H1 (cell line): ENCODE measurements around the gene MAN2A1. TPM values are rescaled to one million over a fixed set of nuclear protein-coding genes. Genes with fewer than 3 reads are reported as not detected.

Experiments used
- CTCF ChIA-PET: fragments of 300-600 bp; sonication (Branson Sonifier 250); formaldehyde crosslinking; loops from one replicate; lab custom pipeline; 2021; ENCODE audit not compliant: partially characterized antibody; lab: Charles Lee
- POLR2A ChIA-PET: fragments of 300-600 bp; sonication (Branson Sonifier 250); formaldehyde crosslinking; loops from one replicate; lab custom pipeline; 2021; ENCODE audit warnings: inconsistent platforms; ENCODE audit not compliant: partially characterized antibody; lab: Charles Lee
- DNase-seq, 2 experiments: peaks; one replicate each; pipeline versions ENCODE4 v3.0.0 to v3.0.0-alpha.2; 2010 to 2022; ENCODE audit warnings: low spot score in 2 of 2, low read depth in 1 of 2, mixed read lengths in 1 of 2
- FAIRE-seq: peaks from 2 replicates; lab custom pipeline; 2011; peaks lifted over from hg19 to GRCh38; lab: Jason Lieb, UNC
- H2AFZ ChIP-seq: 2 replicates; pipeline ENCODE4 v1.8.1; 2012; ENCODE audit warnings: low read length, inconsistent platforms
- H2AK5ac ChIP-seq: 2 replicates; pipeline ENCODE4 v1.6.1; 2013; ENCODE audit warnings: low read depth, low read length
- H2BK120ac ChIP-seq: replicated peaks from 2 replicates; pipeline ENCODE3; 2013; ENCODE audit warnings: low read depth, low read length, inconsistent platforms
- H2BK12ac ChIP-seq: 2 replicates; pipeline ENCODE4 v1.6.1; 2013; ENCODE audit warnings: low read depth, low read length
- H2BK15ac ChIP-seq: 2 replicates; pipeline ENCODE4 v1.6.1; 2013; ENCODE audit warnings: low read length
- H2BK20ac ChIP-seq: 2 replicates; pipeline ENCODE4 v1.6.1; 2013; ENCODE audit warnings: low read length
- H2BK5ac ChIP-seq: 2 replicates; pipeline ENCODE4 v1.6.1; 2013; ENCODE audit warnings: low read depth, low read length
- H3K14ac ChIP-seq: 2 replicates; pipeline ENCODE4 v1.6.1; 2013; ENCODE audit warnings: inconsistent platforms; ENCODE audit not compliant: insufficient read length
- H3K18ac ChIP-seq: 2 replicates; pipeline ENCODE4 v1.6.1; 2013; ENCODE audit warnings: low read length; ENCODE audit errors: extremely low read depth
- H3K23ac ChIP-seq: 2 replicates; pipeline ENCODE4 v1.6.1; 2013; ENCODE audit warnings: inconsistent platforms; ENCODE audit not compliant: insufficient read length
- H3K23me2 ChIP-seq: 2 replicates; pipeline ENCODE4 v1.6.1; 2013; ENCODE audit warnings: low read depth, low read length
- H3K27ac ChIP-seq: 2 replicates; pipeline ENCODE4 v1.6.1; 2011; ENCODE audit warnings: low read depth, low read length, inconsistent platforms
- H3K27me3 ChIP-seq, 4 experiments: replicated peaks in 1 of 4; 1 replicate in 1 of 4; 2 replicates in 3 of 4; pipeline versions ENCODE4 v1.6.1 to v1.8.1; 2011 to 2013; ENCODE audit warnings: low read length in 3 of 4, mild to moderate bottlenecking in 3 of 4, inconsistent platforms in 2 of 4, mixed read lengths in 2 of 4, moderate library complexity in 1 of 4; ENCODE audit not compliant: control insufficient read depth in 3 of 4, insufficient read depth in 3 of 4; ENCODE audit errors: extremely low read depth in 1 of 4
- H3K36me3 ChIP-seq, 4 experiments: 2 replicates each; pipeline versions ENCODE4 v1.6.1 to v1.8.1; 2011 to 2013; ENCODE audit warnings: mild to moderate bottlenecking in 4 of 4, low read length in 3 of 4, moderate library complexity in 2 of 4, control low read depth in 1 of 4, inconsistent platforms in 1 of 4; ENCODE audit not compliant: insufficient read depth in 4 of 4, control insufficient read depth in 2 of 4
- H3K4ac ChIP-seq: replicated peaks from 2 replicates; pipeline ENCODE3; 2013; ENCODE audit warnings: low read length, low read depth, mixed read lengths, inconsistent platforms; ENCODE audit not compliant: insufficient read length
- H3K4me1 ChIP-seq, 4 experiments: replicated peaks in 1 of 4; 1 replicate in 1 of 4; 2 replicates in 3 of 4; pipeline versions ENCODE4 v1.6.1 to v1.8.1; 2011 to 2013; ENCODE audit warnings: low read length in 3 of 4, inconsistent platforms in 2 of 4, mixed read lengths in 1 of 4; ENCODE audit not compliant: insufficient read depth in 4 of 4, control insufficient read depth in 3 of 4
- H3K4me2 ChIP-seq, 2 experiments: 2 replicates each; pipeline versions ENCODE4 v1.6.1 to v1.8.1; 2011 to 2013; ENCODE audit warnings: low read depth in 2 of 2, low read length in 2 of 2, control low read depth in 1 of 2, inconsistent platforms in 1 of 2, mild to moderate bottlenecking in 1 of 2; ENCODE audit not compliant: insufficient read depth in 1 of 2
- H3K4me3 ChIP-seq, 4 experiments: fragments of 200-600, 300-600 bp in 1 of 4; sonication (generic), shearing (Covaris generic), sonication (Bioruptor Twin) in 1 of 4; 2 replicates each; pipeline versions ENCODE4 v1.5.1 to v1.8.1; 2011 to 2016; ENCODE audit warnings: low read length in 4 of 4, low read depth in 3 of 4, control low read depth in 2 of 4, inconsistent platforms in 2 of 4, mild to moderate bottlenecking in 2 of 4, mixed read lengths in 1 of 4, moderate library complexity in 1 of 4; ENCODE audit not compliant: insufficient read depth in 2 of 4; ENCODE audit errors: extremely low read depth in 1 of 4
- H3K56ac ChIP-seq: replicated peaks from 2 replicates; pipeline ENCODE3; 2013; ENCODE audit warnings: low read depth, mild to moderate bottlenecking, mixed read lengths, low read length, inconsistent platforms; ENCODE audit not compliant: insufficient read length
- H3K79me1 ChIP-seq: 2 replicates; pipeline ENCODE4 v1.6.1; 2013; ENCODE audit warnings: low read depth, low read length, control low read depth
- H3K79me2 ChIP-seq, 2 experiments: 2 replicates each; pipeline versions ENCODE4 v1.6.1 to v1.8.1; 2012 to 2013; ENCODE audit warnings: low read length in 2 of 2, mild to moderate bottlenecking in 2 of 2, inconsistent platforms in 1 of 2; ENCODE audit not compliant: insufficient read depth in 2 of 2, control insufficient read depth in 1 of 2
- H3K9ac ChIP-seq, 4 experiments: replicated peaks in 1 of 4; 1 replicate in 1 of 4; 2 replicates in 3 of 4; pipeline versions ENCODE4 v1.6.1 to v1.8.1; 2011 to 2013; ENCODE audit warnings: low read depth in 3 of 4, low read length in 3 of 4, control low read depth in 2 of 4, mild to moderate bottlenecking in 2 of 4, moderate library complexity in 2 of 4, inconsistent platforms in 1 of 4; ENCODE audit errors: extremely low read depth in 1 of 4
- H3K9me3 ChIP-seq, 2 experiments: 2 replicates each; pipeline versions ENCODE4 v1.6.1 to v1.8.1; 2012 to 2013; ENCODE audit warnings: mild to moderate bottlenecking in 2 of 2, moderate library complexity in 2 of 2, control low read depth in 1 of 2, inconsistent platforms in 1 of 2, low read depth in 1 of 2, low read length in 1 of 2, mixed read lengths in 1 of 2; ENCODE audit not compliant: insufficient read depth in 2 of 2
- H4K20me1 ChIP-seq, 2 experiments: replicated peaks in 1 of 2; 2 replicates each; pipeline versions ENCODE3 to v1.8.1; 2011 to 2013; ENCODE audit warnings: inconsistent platforms in 2 of 2, low read length in 2 of 2, mild to moderate bottlenecking in 1 of 2; ENCODE audit not compliant: insufficient read depth in 2 of 2, control insufficient read depth in 1 of 2
- H4K5ac ChIP-seq: 2 replicates; pipeline ENCODE4 v1.6.1; 2013; ENCODE audit warnings: low read length, low read depth, mixed read lengths, inconsistent platforms; ENCODE audit not compliant: insufficient read length
- H4K8ac ChIP-seq: 2 replicates; pipeline ENCODE4 v1.8.0; 2013; ENCODE audit warnings: mild to moderate bottlenecking, moderate library complexity, low read length, inconsistent platforms; ENCODE audit not compliant: insufficient read depth; ENCODE audit errors: extremely low read depth
- H4K91ac ChIP-seq: replicated peaks from 2 replicates; pipeline ENCODE3; 2013; ENCODE audit warnings: low read length, mixed read lengths, inconsistent platforms; ENCODE audit not compliant: insufficient read length
- GTF2F1 ChIP-seq: IDR thresholded peaks from 2 replicates; pipeline ENCODE4 v1.6.1; 2012; ENCODE audit warnings: low read depth, low read length, improper control_type of control experiment, borderline replicate concordance
- RAD21 ChIP-seq, 2 experiments: IDR thresholded peaks in 1 of 2; conservative IDR thresholded peaks in 1 of 2; 2 replicates each; pipeline ENCODE4 v1.6.1; 2011; ENCODE audit warnings: low read depth in 2 of 2, low read length in 2 of 2, improper control_type of control experiment in 1 of 2, inconsistent platforms in 1 of 2, mild to moderate bottlenecking in 1 of 2, moderate library complexity in 1 of 2
- RFX5 ChIP-seq: IDR thresholded peaks from 2 replicates; pipeline ENCODE4 v1.6.1; 2011; ENCODE audit warnings: low read depth, low read length, improper control_type of control experiment, borderline replicate concordance
- SIN3A ChIP-seq, 2 experiments: IDR thresholded peaks in 1 of 2; conservative IDR thresholded peaks in 1 of 2; 2 replicates each; pipeline ENCODE4 v1.6.1; 2011 to 2012; ENCODE audit warnings: low read length in 2 of 2, improper control_type of control experiment in 1 of 2, low read depth in 1 of 2, mild to moderate bottlenecking in 1 of 2
- SIRT6 ChIP-seq: IDR thresholded peaks from one replicate; pipeline ENCODE4 v1.7.1; 2012; ENCODE audit warnings: low read length, inconsistent platforms
- WGBS, 2 experiments: shearing (Covaris generic) in 1 of 2; methylation state at CpG; one replicate each; pipeline versions ENCODE4 v1.1.6 to v1.1.7; 2013 to 2015; ENCODE audit warnings: low lambda C conversion rate in 2 of 2, mixed read lengths in 2 of 2, inconsistent platforms in 1 of 2, low coverage in 1 of 2, missing lambda C conversion rate in 1 of 2; ENCODE audit not compliant: insufficient replicate concordance in 2 of 2, insufficient coverage in 1 of 2, insufficient read length in 1 of 2; ENCODE audit errors: extremely low coverage in 1 of 2, missing lambda C conversion rate in 1 of 2; 5-methylcytosine and 5-hydroxymethylcytosine counted together
- polyA plus RNA-seq, 7 experiments: library from polyadenylated mRNA; depleted of rRNA in 3 of 7; stranded (reverse) in 5 of 7; unstranded in 2 of 7; fragments of >200 nt in 5 of 7; fragments of 200-250 nt in 2 of 7; gene quantifications; 1 replicate in 5 of 7; 2 replicates in 1 of 7; 4 replicates in 1 of 7; pipeline versions ENCODE4 v1.2.1 to v1.2.3, GENCODE V29; 2011 to 2013; ENCODE audit warnings: missing spikeins in 2 of 7, mixed read lengths in 2 of 7
- total RNA-seq: library from RNA; stranded (reverse); fragmentation: NEBNext Ultra II Directional; extraction: Animal tissue kit (Norgen Biotek cat#: 25700); gene quantifications from 2 replicates; pipeline ENCODE4 v1.2.1, GENCODE V29; 2021
- TF ChIP-seq, protein P1 (sequence below), 3 experiments: IDR thresholded peaks; 1 replicate in 2 of 3; 2 replicates in 1 of 3; pipeline versions ENCODE4 v1.5.1 to v1.6.1; 2011; ENCODE audit warnings: low read length in 3 of 3, mild to moderate bottlenecking in 3 of 3, inconsistent platforms in 2 of 3, low read depth in 1 of 3, moderate library complexity in 1 of 3; ENCODE audit not compliant: insufficient read depth in 1 of 3; ENCODE audit errors: control extremely low read depth in 1 of 3
- TF ChIP-seq, protein P2 (sequence below): IDR thresholded peaks from 2 replicates; pipeline ENCODE4 v1.6.1; 2011; ENCODE audit warnings: low read length, improper control_type of control experiment

The MAN2A1 gene
- total and polyA plus RNA-seq, 2 of the 8 experiments (the other 6 are each of a cell fraction or from before 2014, with no cell fraction given), result 29.1 to 102 TPM

DNA sequence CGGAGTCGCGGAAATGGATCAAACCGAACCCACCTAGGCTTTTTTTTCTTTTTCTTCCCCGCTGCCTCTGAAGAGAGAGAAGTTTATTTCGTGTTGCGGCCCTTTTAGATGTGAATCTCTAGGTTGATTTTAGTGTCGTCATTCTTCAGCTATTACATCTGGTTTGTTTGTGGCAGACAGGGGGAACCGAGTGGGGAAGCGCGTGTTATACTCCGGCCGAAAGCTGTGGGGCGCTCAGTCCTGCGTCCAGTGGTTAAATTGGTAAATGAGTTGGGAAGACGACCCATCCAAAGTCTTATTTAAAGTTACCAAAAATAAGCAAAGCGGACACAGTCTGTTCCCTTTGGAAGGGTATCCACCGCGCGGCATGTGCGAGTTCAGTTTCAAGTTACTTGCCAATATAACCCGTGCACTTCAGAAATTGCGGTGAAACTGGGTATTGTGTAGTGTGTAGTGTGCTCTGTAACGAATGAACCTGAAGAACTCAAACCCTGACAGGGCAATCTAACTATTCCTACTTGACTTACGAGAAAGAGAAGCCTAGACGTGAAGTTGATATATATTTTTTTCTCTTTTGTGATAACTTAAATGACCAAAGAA is 1.3 kb downstream of the MAN2A1 start:
- no peak overlapping the region for H4K5ac ChIP-seq
- no peak overlapping the region for H4K91ac ChIP-seq
- TF ChIP-seq RAD21 (IDR thresholded peaks at IDR 0.05 in 1 of 2, conservative IDR thresholded peaks at IDR 0.05 in 1 of 2; ENCODE audit: low read depth in 2 of 2, low read length in 2 of 2) (peak; percentile 54 to 57), SIN3A (conservative IDR thresholded peaks at IDR 0.05 in 1 of 2, IDR thresholded peaks at IDR 0.05 in 1 of 2; ENCODE audit: low read depth in 1 of 2, low read length in 2 of 2) (0 out of 4 replicates have a peak, but pooled peaks of 1 of the 2 experiments have one; percentile 27), SIRT6 (no peak), RFX5 (no peak), GTF2F1 (no peak)
- TF ChIP-seq, protein P1, sequence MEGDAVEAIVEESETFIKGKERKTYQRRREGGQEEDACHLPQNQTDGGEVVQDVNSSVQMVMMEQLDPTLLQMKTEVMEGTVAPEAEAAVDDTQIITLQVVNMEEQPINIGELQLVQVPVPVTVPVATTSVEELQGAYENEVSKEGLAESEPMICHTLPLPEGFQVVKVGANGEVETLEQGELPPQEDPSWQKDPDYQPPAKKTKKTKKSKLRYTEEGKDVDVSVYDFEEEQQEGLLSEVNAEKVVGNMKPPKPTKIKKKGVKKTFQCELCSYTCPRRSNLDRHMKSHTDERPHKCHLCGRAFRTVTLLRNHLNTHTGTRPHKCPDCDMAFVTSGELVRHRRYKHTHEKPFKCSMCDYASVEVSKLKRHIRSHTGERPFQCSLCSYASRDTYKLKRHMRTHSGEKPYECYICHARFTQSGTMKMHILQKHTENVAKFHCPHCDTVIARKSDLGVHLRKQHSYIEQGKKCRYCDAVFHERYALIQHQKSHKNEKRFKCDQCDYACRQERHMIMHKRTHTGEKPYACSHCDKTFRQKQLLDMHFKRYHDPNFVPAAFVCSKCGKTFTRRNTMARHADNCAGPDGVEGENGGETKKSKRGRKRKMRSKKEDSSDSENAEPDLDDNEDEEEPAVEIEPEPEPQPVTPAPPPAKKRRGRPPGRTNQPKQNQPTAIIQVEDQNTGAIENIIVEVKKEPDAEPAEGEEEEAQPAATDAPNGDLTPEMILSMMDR (IDR thresholded peaks at IDR 0.05; ENCODE audit: control extremely low read depth in 1 of 3, insufficient read depth in 1 of 3, low read depth in 1 of 3, low read length in 3 of 3), result peak; percentile 49 to 52 (median 52)
- TF ChIP-seq, protein P2, sequence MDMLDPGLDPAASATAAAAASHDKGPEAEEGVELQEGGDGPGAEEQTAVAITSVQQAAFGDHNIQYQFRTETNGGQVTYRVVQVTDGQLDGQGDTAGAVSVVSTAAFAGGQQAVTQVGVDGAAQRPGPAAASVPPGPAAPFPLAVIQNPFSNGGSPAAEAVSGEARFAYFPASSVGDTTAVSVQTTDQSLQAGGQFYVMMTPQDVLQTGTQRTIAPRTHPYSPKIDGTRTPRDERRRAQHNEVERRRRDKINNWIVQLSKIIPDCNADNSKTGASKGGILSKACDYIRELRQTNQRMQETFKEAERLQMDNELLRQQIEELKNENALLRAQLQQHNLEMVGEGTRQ, result no peak
- ChIA-PET CTCF (interaction anchor here (0.7 to 4.6 kb wide), 4 partner anchors 15 to 110 kb away, joined by 3 to 37 read pairs (median 4); no protein-coding TSS in a partner anchor), POLR2A (interaction anchor here (1.2 kb wide), 2 partner anchors 145 to 179 kb away, joined by 3 to 4 read pairs; no protein-coding TSS in a partner anchor)
- H3K4me3 ChIP-seq, result peak overlapping the region; percentile 82 to 93 (median 89)
- peaks cover 0 to 3% of the 10 kb centered on the region in 2 experiments; a peak in 1 of 4 replicates for H3K9me3 ChIP-seq
- H3K23ac ChIP-seq, result no peak overlapping the region
- H2BK20ac ChIP-seq, result no peak overlapping the region
- no peaks in the 10 kb centered on the region; the same call in 1 of the 2 replicates for H3K23me2 ChIP-seq
- H2BK5ac ChIP-seq, result no peak overlapping the region
- 0 out of 8 replicates have a peak, but pooled peaks cover 0 to 2% (median 0%) of the 10 kb centered on the region in 4 experiments for H3K36me3 ChIP-seq
- 2% methylated on average over 26 of the region's 26 CpGs; no CpG with 5 or more reads in 1 of the 2 experiments for WGBS, 2 experiments
- DNase-seq (no peak), FAIRE-seq (no peak)
- no peaks in the 10 kb centered on the region; the same call in 1 of the 2 replicates for H3K79me1 ChIP-seq
- H3K14ac ChIP-seq, result no peak overlapping the region
- no peak overlapping the region for H2BK120ac ChIP-seq
- H2AK5ac ChIP-seq, result no peak overlapping the region
- H2AFZ ChIP-seq, result no peak overlapping the region
- peak overlapping the region; percentile 81 to 84 for H3K4me2 ChIP-seq
- no peak overlapping the region for H3K4ac ChIP-seq
- no peak overlapping the region for H2BK15ac ChIP-seq
- peak overlapping the region; percentile 96; the same call in 1 of the 2 replicates for H4K8ac ChIP-seq
- no peak overlapping the region for H2BK12ac ChIP-seq
- peaks cover 24 to 32% of the 10 kb centered on the region in 2 experiments for H4K20me1 ChIP-seq
- peak overlapping the region; percentile 51 to 82 (median 73); a peak in 6 of 7 replicates for H3K9ac ChIP-seq
- H3K56ac ChIP-seq, result no peak overlapping the region
- peaks cover 22 to 57% of the 10 kb centered on the region in 2 experiments for H3K79me2 ChIP-seq
- no peaks in the 10 kb centered on the region for H3K27me3 ChIP-seq
- no peak overlapping the region for H3K27ac ChIP-seq
- H3K18ac ChIP-seq, result no peak overlapping the region
- H3K4me1 ChIP-seq, result peaks cover 2 to 14% (median 11%) of the 10 kb centered on the region in 4 experiments; a peak in 4 of 7 replicates
